HG03457 (cell line): ENCODE results near the gene DCHS2.

Experiments
- ATAC-seq: cut with Tn5 transposase; IDR thresholded peaks from one replicate; pipeline ENCODE4 v1.9.1; 2021; ENCODE audit warnings: moderate number of reproducible peaks; ENCODE audit not compliant: unreplicated experiment

DCHS2 gene

DNA sequence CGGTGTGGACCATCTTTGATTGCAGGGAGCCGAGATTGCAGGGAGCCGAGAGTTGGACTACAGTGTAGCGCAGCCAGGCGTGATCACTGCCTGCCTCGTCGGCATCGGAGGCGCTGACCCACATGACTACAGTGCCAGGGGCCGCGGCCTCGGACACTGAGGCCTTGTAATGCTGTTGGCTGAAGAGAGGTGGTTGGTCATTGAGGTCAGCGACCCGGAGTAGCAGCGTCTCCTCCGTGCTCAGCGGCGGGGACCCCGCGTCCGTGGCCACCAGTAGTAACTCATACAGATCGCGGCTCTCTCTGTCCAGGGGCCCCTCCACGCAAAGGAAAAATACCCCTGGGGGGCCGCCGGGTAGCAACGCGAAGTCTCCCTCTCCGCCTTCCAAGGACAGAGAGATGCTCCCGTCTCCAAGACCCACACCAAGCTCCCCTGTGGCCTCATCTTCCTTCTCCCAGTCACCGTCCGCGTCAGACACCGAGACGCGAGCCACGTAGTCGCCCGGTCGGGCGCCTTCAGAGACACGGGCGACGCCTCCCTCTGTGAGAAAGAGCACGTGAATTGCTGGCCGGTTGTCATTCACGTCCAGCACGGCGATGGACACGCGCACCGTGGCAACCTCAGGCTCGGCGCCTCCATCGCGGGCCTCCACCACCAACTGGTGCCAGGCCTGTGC lies 1.9 kb downstream of the DCHS2 start:
- no peak for ATAC-seq

DNA sequence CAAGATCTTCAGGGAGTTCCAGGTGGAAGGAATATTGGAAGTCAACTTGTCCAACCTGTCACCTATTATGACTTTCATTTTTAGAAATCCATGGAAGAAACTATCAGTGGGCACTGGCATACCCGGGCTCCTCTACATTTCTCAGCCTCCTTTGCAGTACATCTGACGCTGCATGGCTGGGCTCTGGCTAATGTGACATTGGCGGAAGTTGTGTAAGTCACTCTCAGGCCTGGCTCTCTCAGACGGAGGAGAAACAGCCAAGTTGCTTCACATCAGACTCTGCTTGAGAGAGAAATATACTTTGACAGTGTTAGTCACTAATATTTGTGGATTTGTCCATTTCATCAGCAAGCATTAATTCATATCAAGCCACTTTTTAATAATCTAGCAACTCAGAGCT lies 4.5 kb downstream of the DCHS2 start:
- no peak for ATAC-seq

GRCh38 chr4:154485127-154485773 lies 6.3 kb downstream of the DCHS2 start:
- ATAC-seq: peak; percentile 98

DNA sequence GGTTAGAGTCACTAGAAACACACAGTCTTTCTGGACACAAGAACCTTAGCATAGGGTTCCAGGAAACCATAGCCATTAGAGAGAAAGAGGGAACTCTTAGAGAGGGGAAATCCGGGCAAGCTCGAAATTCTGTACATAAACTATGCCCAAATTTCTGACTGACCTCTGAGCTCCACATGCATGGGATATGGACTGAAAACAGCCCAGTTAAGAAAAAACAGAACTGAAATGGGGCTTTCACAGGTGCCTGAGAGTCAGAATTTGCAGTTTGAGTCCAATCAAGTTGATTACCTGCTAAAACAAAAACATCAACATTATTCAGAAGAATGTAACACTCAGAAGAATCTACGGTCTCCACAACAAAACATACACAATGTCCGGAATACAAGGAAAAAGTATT lies 13.1 kb downstream of the DCHS2 start:
- no peak for ATAC-seq

- ATAC-seq: peak; percentile 74
Observed at GRCh38 chr4:154478128-154478527, 13.5 kb downstream of the DCHS2 start.

DNA sequence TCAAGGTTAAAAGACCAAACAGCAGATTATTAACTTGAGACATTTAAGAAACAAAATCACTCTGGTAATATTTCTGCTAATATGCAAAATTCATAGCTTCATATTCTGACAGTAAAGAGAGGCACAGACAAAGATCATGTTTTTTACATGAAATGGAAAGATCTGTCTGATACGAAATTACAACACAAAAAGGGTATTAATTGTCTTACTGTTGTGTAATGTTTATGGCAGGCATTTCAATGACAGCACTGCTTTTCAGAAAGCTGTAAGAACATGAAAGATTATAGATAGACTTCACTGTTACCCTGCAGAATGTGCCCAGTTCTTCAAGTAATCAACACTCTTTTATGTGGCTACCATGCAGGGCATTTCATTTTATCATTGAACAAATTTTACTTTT lies 15.4 kb downstream of the DCHS2 start:
- no peak for ATAC-seq

- no peak for ATAC-seq
Observed at GRCh38 chr4:154475820-154476219, 15.8 kb downstream of the DCHS2 start.

- no peak for ATAC-seq
Observed at GRCh38 chr4:154473497-154473896, 18.1 kb downstream of the DCHS2 start.

- no peak for ATAC-seq
Observed at GRCh38 chr4:154472858-154473257, 18.7 kb downstream of the DCHS2 start.

- peak; percentile 62 for ATAC-seq
Observed at GRCh38 chr4:154471526-154472331, 19.9 kb downstream of the DCHS2 start.

DNA sequence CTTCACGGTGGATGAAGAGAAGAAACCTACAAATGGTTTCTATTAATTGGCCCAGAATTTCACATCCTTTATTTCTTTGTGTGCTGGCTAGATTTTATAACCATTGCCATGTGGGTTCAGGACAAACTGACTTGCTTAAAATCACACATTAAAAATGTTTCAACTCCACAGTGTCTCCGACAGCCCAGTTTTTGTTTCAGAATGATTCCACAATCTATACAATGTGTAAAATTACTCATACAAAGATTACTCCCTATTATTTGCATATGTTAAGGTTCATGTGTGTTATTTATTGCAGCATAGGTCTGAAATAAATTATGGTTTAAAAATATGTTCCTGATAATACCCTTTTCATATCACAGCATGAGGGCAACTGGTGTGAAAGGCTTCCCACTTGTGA lies 20.6 kb downstream of the DCHS2 start:
- peak; percentile 73 for ATAC-seq

DNA sequence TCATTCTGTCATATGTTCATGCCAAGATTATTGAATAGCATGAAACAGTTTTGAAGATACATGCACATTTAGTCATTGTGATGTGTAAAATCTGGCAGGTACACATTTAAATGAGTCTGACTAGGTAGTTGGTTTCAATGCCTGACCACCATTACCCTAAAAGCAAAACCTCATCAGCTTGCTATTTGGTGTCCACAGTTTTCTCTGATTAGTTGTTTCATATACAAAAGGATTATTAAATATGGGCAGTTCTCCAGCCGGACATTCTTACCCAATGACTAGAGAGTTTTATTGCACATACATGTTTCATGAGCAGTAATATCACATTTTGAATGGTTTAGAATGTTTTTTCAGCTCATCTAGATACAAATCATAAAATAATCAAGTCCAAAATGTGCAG lies 23.7 kb downstream of the DCHS2 start:
- no peak for ATAC-seq

DNA sequence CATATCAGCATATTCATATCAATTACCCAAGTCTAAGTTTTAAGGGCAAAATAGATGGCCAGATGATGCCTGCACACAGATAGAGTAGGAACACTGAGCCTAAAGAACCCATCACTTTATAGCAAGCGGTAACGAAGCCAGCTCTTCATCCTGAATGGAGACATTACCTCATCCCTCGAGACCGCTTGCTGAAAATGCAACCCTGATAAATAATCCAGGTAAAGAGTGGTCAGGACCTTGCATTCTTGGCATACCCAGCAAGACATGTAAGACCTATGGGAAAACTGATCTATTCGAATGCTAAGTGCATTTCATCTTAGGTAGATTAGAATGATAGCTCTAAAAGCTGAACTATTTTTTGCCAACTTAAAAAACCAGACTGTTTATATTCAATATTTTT lies 25.3 kb downstream of the DCHS2 start:
- ATAC-seq: no peak

- ATAC-seq: no peak
Observed at GRCh38 chr4:154465085-154465484, 26.5 kb downstream of the DCHS2 start.

GRCh38 chr4:154464654-154465053 lies 26.9 kb downstream of the DCHS2 start:
- ATAC-seq: no peak

GRCh38 chr4:154462081-154462810 lies 29.4 kb downstream of the DCHS2 start:
- ATAC-seq: no peak

DNA sequence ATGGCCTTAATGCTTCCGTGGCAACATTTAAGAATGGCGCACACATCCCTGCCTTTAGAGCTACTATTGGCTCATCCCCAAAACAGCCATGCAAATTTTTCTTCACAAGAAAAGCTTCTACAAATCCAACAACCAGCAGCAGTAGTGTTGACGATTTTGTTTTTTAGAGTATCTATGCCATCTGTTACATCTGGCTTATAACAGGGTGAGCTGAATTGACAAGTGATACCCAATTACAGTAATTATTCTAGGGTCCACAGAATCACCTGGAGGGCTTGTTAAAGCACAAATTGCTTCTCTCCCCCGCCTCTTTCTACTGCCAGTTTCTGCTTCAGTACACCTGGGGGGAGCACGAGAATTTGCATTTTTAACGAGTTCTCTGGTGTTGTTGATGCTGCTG lies 34.1 kb downstream of the DCHS2 start:
- no peak for ATAC-seq

DNA sequence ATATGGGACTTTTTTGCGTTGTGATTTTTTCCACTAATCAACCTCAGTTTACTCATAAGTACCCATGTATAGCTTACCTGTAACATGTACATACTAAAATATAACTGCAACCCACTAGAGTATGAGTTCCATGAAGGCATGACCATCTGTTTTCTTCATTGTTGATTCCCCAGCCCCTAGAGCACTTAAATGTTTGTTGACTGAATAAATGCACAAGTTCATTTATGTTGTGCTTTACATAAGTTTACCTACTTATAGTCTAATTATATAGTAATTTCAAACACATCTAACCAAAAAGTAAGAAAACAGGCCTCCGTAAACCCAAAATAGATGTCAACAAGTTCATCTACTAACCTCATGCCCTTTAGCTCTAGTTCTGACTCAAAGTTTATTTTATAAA lies 34.7 kb downstream of the DCHS2 start:
- no peak for ATAC-seq

GRCh38 chr4:154456240-154456639 lies 35.4 kb downstream of the DCHS2 start:
- no peak for ATAC-seq

- no peak for ATAC-seq
Observed at GRCh38 chr4:154455111-154455510, 36.5 kb downstream of the DCHS2 start.

DNA sequence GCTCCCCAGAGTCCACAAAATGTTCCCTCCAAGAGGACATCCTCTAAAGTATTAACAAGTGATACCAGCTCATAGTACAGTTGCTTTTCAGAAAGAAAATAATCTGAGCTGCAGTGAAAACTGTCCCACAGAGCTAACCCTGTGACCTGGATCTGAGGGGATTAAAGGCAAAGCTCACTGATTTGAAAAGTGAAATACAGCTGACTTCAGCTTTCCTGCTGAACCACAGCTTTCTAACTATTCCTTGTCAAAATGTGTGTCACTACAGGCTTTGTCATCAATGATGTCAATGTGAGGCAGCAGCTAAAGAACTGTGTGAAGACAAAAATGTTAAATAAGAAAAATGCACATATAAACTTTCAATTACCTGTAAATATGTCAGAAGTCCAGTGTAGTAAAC lies 36.9 kb downstream of the DCHS2 start:
- no peak for ATAC-seq
